Esophagus muscularis mucosa (tissue), 4 donors: Measurements from ENCODE around the gene BEST1. TPM values are rescaled to one million over a fixed set of nuclear protein-coding genes. Genes with fewer than 3 reads are reported as not detected.
"Not testable (repeated sequence)": the region's sequence is repeated elsewhere in the genome, so short reads cannot be mapped to it uniquely, and the experiment has no call there.

ENCODE experiments used
- DNase-seq: peaks from one replicate; pipeline ENCODE4 v3.0.0-alpha.2; 2017; ENCODE audit errors: extremely low spot score
- H3K27ac ChIP-seq, 4 donors: fragments of 200-600 bp; sonication (generic); replicated peaks in 1 of 4; 1 replicate in 3 of 4; 2 replicates in 1 of 4; pipeline ENCODE4 v1.5.1; 2016 to 2019; ENCODE audit warnings: mild to moderate bottlenecking in 1 of 4
- H3K27me3 ChIP-seq, 4 donors: fragments of 200-600 bp; sonication (generic); one replicate each; pipeline versions ENCODE4 v1.5.1 to v1.6.0; 2016 to 2019
- H3K36me3 ChIP-seq, 4 donors: fragments of 200-600 bp; sonication (generic); one replicate each; pipeline ENCODE4 v1.5.1; 2016 to 2019
- H3K4me1 ChIP-seq, 4 donors: fragments of 200-600 bp; sonication (generic); one replicate each; pipeline ENCODE4 v1.5.1; 2016 to 2019
- H3K4me3 ChIP-seq, 4 donors: fragments of 200-600 bp; sonication (generic); 1 replicate in 2 of 4; 2 replicates in 2 of 4; pipeline ENCODE4 v1.5.1; 2016 to 2019; ENCODE audit warnings: mild to moderate bottlenecking in 4 of 4, moderate library complexity in 1 of 4
- H3K9me3 ChIP-seq, 4 donors: fragments of 200-600 bp; sonication (generic); 1 replicate in 3 of 4; 2 replicates in 1 of 4; pipeline ENCODE4 v1.5.1; 2016 to 2019
- CTCF ChIP-seq, 3 experiments: fragments of 200-600 bp in 2 of 3; fragments of 450-650 bp in 1 of 3; sonication (generic) in 2 of 3; IDR thresholded peaks; one replicate each; pipeline ENCODE4 v1.5.1; 2017 to 2019; ENCODE audit warnings: antibody characterized with exemption in 3 of 3, mild to moderate bottlenecking in 2 of 3, moderate library complexity in 1 of 3
- EP300 ChIP-seq: sonication (generic); formaldehyde crosslinking; IDR thresholded peaks from one replicate; pipeline ENCODE4 v1.6.1; 2017; ENCODE audit warnings: antibody characterized with exemption
- POLR2A ChIP-seq: fragments of 450-650 bp; IDR thresholded peaks from one replicate; pipeline ENCODE4 v1.6.1; 2017; ENCODE audit warnings: antibody characterized with exemption, moderate library complexity, mild to moderate bottlenecking, low read depth
- POLR2AphosphoS5 ChIP-seq, 2 donors: sonication (generic); formaldehyde crosslinking; IDR thresholded peaks; one replicate each; pipeline ENCODE4 v1.6.1; 2017; ENCODE audit warnings: antibody characterized with exemption in 2 of 2
- WGBS: methylation state at CpG from one replicate; pipeline ENCODE4 v1.1.5; 2018; 5-methylcytosine and 5-hydroxymethylcytosine counted together
- intact Hi-C: fragments of 100-400 bp; cut with DNase I; formaldehyde crosslinking; loops from one replicate; pipeline ENCODE4 v1.15.1; 2023
- total RNA-seq, 4 donors: library from RNA; depleted of rRNA; stranded (reverse); fragments of >200 nt; gene quantifications; one replicate each; pipeline versions ENCODE4 v1.1.0 to v1.2.1, GENCODE V29; 2016

Gene BEST1
- total RNA-seq, 4 donors from 2014 or later, result 2.2 to 5.0 (median 4.3) TPM

DNA sequence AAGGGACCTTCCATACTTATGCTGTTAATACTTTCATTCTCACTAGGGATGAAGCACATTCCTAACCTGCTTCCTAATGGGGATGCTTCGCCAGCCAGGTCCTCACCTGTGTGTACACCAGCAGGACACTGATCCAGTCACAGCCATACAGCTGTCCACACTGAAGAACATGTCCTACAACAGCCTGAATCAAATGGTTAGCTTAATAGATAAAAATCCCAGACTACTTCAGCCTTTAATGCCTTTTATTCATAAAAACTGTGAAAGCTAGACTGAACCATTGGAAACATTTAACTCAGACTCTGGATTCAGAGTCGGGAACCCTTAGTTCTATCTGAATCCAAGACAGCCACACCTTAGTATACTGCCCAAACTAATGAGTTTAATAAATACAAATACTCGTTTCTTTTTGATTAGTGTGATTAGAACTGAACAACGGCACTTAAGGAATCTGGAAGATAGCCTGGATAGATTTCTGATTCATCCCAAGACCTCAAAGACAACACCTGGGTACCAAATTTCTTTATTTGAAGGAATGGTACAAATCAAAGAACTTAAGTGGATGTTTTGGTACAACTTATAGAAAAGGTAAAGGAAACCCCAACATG, 14.0 kb downstream of the BEST1 start:
- H3K4me1 ChIP-seq, result peaks cover 53 to 69% (median 68%) of the 10 kb centered on the region in 4 donors
- TF ChIP-seq CTCF (IDR thresholded peaks at IDR 0.05) (no peak), POLR2AphosphoS5 (IDR thresholded peaks at IDR 0.05) (no peak), EP300 (no peak), POLR2A (no peak)
- peak overlapping the region; percentile 82 to 95 (median 90) for H3K4me3 ChIP-seq
- H3K36me3 ChIP-seq, result peaks cover 16 to 53% (median 37%) of the 10 kb centered on the region in 4 donors
- intact Hi-C loops, result no loop called here
- 60% methylated on average over 4 of the region's 4 CpGs for WGBS
- DNase-seq, result no peak
- peak overlapping the region; percentile 61 to 100 (median 99) for H3K27ac ChIP-seq
- no peaks in the 10 kb centered on the region for H3K9me3 ChIP-seq
- no peaks in the 10 kb centered on the region for H3K27me3 ChIP-seq

DNA sequence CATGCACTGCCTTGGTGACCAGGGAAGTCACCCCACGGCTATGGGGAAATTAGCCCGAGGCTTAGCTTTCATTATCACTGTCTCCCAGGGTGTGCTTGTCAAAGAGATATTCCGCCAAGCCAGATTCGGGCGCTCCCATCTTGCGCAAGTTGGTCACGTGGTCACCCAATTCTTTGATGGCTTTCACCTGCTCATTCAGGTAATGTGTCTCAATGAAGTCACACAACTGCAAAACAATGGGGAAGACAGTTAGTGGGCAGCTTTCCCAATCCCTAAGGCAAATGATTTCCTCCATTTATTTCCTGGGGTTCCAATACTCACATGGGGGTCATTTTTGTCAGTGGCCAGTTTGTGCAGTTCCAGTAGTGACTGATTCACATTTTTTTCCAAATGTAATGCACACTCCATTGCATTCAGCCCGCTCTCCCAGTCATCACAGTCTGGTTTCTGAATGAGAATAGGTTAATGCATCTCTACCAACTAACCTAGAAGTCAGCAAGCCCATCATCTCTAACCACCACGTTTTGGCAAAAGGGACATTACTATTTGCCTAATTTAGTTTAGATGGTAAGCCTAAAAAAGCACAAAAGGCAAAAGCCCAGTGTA, 14.6 kb downstream of the BEST1 start:
- 53% methylated on average over 8 of the region's 9 CpGs for WGBS
- DNase-seq, H3K9me3 ChIP-seq, H3K27me3 ChIP-seq: not testable (repeated sequence)
- intact Hi-C loops, result loop anchor here (5.0 kb wide), 1 partner anchor 72 kb away; the partner anchor contains the start of gene FADS3
- Histone ChIP-seq H3K4me1 (peaks cover 59 to 75% (median 74%) of the 10 kb centered on the region in 4 donors), H3K36me3 (peaks cover 16 to 47% (median 37%) of the 10 kb centered on the region in 4 donors), H3K27ac (peak overlapping the region; percentile 98 to 100 (median 99)), H3K4me3 (peak overlapping the region; percentile 82 to 95 (median 90))

DNA sequence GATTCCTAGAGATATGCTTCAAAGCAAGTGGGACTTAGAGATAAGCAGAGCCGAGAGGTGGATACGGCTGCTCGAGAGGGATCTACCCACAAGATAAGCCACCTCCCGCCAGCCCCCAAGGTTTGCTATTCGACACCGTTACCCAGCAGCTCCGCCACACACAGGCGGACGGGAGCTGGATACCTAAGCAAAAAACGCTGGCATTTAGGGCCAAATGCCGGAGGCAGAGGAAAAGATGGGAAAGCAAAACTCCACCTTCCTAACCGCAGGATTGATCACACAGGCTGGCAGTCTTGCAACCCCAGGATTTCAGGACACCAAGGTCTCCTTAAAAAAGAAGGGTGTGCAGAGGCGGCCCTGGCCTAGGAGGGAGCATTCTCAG, 16.6 kb downstream of the BEST1 start:
- TF ChIP-seq POLR2AphosphoS5 (IDR thresholded peaks at IDR 0.05) (no peak), EP300 (no peak), CTCF (IDR thresholded peaks at IDR 0.05) (no peak), POLR2A (no peak)
- Histone ChIP-seq H3K27me3 (no peaks in the 10 kb centered on the region), H3K4me3 (peak overlapping the region; percentile 82 to 95 (median 90)), H3K27ac (peak overlapping the region; percentile 98 to 100 (median 99)), H3K9me3 (no peaks in the 10 kb centered on the region), H3K4me1 (peaks cover 69 to 81% (median 79%) of the 10 kb centered on the region in 4 donors), H3K36me3 (peaks cover 16 to 45% (median 37%) of the 10 kb centered on the region in 4 donors)
- intact Hi-C loops, result loop anchor here (5.0 kb wide), 1 partner anchor 74 kb away; the partner anchor contains the start of gene FADS3
- DNase-seq, result no peak
- 0% methylated on average over 10 of the region's 13 CpGs for WGBS

GRCh38 chr11:61967116-61967923, 17.2 kb downstream of the BEST1 start, which contains the start of gene FTH1:
Gene FTH1 (minus strand): TSS chr11:61967634. CDS start chr11:61967425, 209 bp downstream.
- intact Hi-C loops, result loop anchor here (5.0 kb wide), 1 partner anchor 75 kb away; the partner anchor contains the start of gene FADS3
- Histone ChIP-seq H3K36me3 (peaks cover 16 to 43% (median 34%) of the 10 kb centered on the region in 4 donors), H3K27me3 (no peaks in the 10 kb centered on the region), H3K4me3 (peak within 1 kb of the TSS; percentile 82 to 95 (median 90)), H3K4me1 (peaks cover 69 to 81% (median 79%) of the 10 kb centered on the region in 4 donors), H3K9me3 (no peaks in the 10 kb centered on the region), H3K27ac (peak within 1 kb of the TSS; percentile 98 to 100 (median 99))
- TF ChIP-seq POLR2A, result peak; percentile 98
- peak in 1 of 3 experiments; percentile 6 for TF ChIP-seq CTCF (IDR thresholded peaks at IDR 0.05)
- no peak for TF ChIP-seq EP300
- TF ChIP-seq POLR2AphosphoS5 (IDR thresholded peaks at IDR 0.05), result peak; percentile 90 to 100
- DNase-seq, result peak; percentile 97
- 0% methylated on average over 4 of the region's 93 CpGs for WGBS
